Activated T-helper 1 cell treated with anti-CD3 and anti-CD28 coated beads, Interleukin-12 subunit alpha, Interleukin-12 subunit beta, Interleukin-2, Interleukin-4 antibody, amounts not matched to agents 30 ng/mL and 10 ng/mL and 1 ng/mL, durations not matched to agents 14 hours and 24 hours and 36 hours (primary cell): ENCODE data around the gene RNF215. TPM values are rescaled to one million over a fixed set of nuclear protein-coding genes. Genes with fewer than 3 reads are reported as not detected.

Experiments used
- DNase-seq: peaks from one replicate; pipeline ENCODE4 v3.0.0; 2021; ENCODE audit warnings: low spot score
- H3K27ac Mint-ChIP-seq: one replicate; pipeline ENCODE4 v1.8.0; 2021; ENCODE audit warnings: mild to moderate bottlenecking, mixed read lengths
- H3K27me3 Mint-ChIP-seq: one replicate; pipeline ENCODE4 v1.8.0; 2022; ENCODE audit warnings: mild to moderate bottlenecking, moderate library complexity, mixed read lengths; ENCODE audit not compliant: insufficient read depth
- H3K36me3 Mint-ChIP-seq: one replicate; pipeline ENCODE4 v1.8.0; 2021; ENCODE audit warnings: low read depth, mixed read lengths
- H3K4me1 Mint-ChIP-seq: one replicate; pipeline ENCODE4 v1.8.0; 2021; ENCODE audit warnings: low read depth, mixed read lengths
- H3K4me3 Mint-ChIP-seq: one replicate; pipeline ENCODE4 v1.8.0; 2021; ENCODE audit warnings: mild to moderate bottlenecking, moderate library complexity, mixed read lengths
- H3K9me3 Mint-ChIP-seq: one replicate; pipeline ENCODE4 v1.8.0; 2021; ENCODE audit warnings: mixed read lengths
- intact Hi-C: fragments of 100-400 bp; cut with micrococcal nuclease; formaldehyde crosslinking; loops from one replicate; pipeline ENCODE4 v1.15.1; 2024
- total RNA-seq: library from RNA; stranded (reverse); gene quantifications from 2 replicates; pipeline ENCODE4 v1.2.3, GENCODE V29; 2022

The RNF215 gene
- total RNA-seq, 1 donor from 2014 or later, result 10.3 TPM

GRCh38 chr22:30425616-30426387 is 38.6 kb upstream of the RNF215 start, which contains the start of gene MTFP1:
MTFP1 (plus strand) TSS chr22:30425768; CDS start chr22:30425880, 112 bp downstream.
- Mint-ChIP-seq H3K27ac (peak within 1 kb of the TSS; percentile 99), H3K9me3 (no peaks in the 10 kb centered on the region), H3K27me3 (no peaks in the 10 kb centered on the region), H3K4me3 (peak within 1 kb of the TSS; percentile 98), H3K4me1 (peaks cover 57% of the 10 kb centered on the region), H3K36me3 (peaks cover 44% of the 10 kb centered on the region)
- DNase-seq, result peak; percentile 38
- intact Hi-C loops, result loop anchor here (1.0 to 10.0 kb wide), 8 partner anchors 9 to 871 kb away; partner anchors contain the start of genes SEC14L2, SF3A1, TBC1D10A and THOC5

GRCh38 chr22:30425327-30425615 is 38.1 kb upstream of the RNF215 start:
- intact Hi-C loops, result loop anchor here (2.0 to 10.0 kb wide), 2 partner anchors 98 to 870 kb away; partner anchors contain the start of genes TBC1D10A and THOC5
- peak overlapping the region; percentile 89 for H3K27ac Mint-ChIP-seq
- no peaks in the 10 kb centered on the region for H3K9me3 Mint-ChIP-seq
- H3K4me1 Mint-ChIP-seq, result peaks cover 62% of the 10 kb centered on the region
- DNase-seq, result no peak
- H3K4me3 Mint-ChIP-seq, result peak overlapping the region; percentile 98
- no peaks in the 10 kb centered on the region for H3K27me3 Mint-ChIP-seq
- peaks cover 47% of the 10 kb centered on the region for H3K36me3 Mint-ChIP-seq

GRCh38 chr22:30424534-30425326 is 37.5 kb upstream of the RNF215 start:
- H3K27ac Mint-ChIP-seq, result peak overlapping the region; percentile 99
- H3K9me3 Mint-ChIP-seq, result no peaks in the 10 kb centered on the region
- H3K4me3 Mint-ChIP-seq, result peak overlapping the region; percentile 98
- peaks cover 66% of the 10 kb centered on the region for H3K4me1 Mint-ChIP-seq
- H3K36me3 Mint-ChIP-seq, result peaks cover 44% of the 10 kb centered on the region
- no peaks in the 10 kb centered on the region for H3K27me3 Mint-ChIP-seq
- intact Hi-C loops, result loop anchor here (1.0 to 10.0 kb wide), 6 partner anchors 98 to 870 kb away; partner anchors contain the start of genes CASTOR1, TBC1D10A and THOC5
- no peak for DNase-seq

- Mint-ChIP-seq H3K36me3 (peaks cover 43% of the 10 kb centered on the region), H3K4me1 (peaks cover 66% of the 10 kb centered on the region), H3K9me3 (no peaks in the 10 kb centered on the region), H3K27me3 (no peaks in the 10 kb centered on the region), H3K27ac (peak overlapping the region; percentile 99), H3K4me3 (peak overlapping the region; percentile 98)
- DNase-seq, result peak; percentile 98
- intact Hi-C loops, result loop anchor here (1.0 to 10.0 kb wide), 7 partner anchors 97 to 869 kb away; partner anchors contain the start of genes CASTOR1, OSM, TBC1D10A and THOC5
Measured at GRCh38 chr22:30423959-30424533, 36.8 kb upstream of the RNF215 start.

GRCh38 chr22:30423301-30423958 is 36.2 kb upstream of the RNF215 start:
- Mint-ChIP-seq H3K4me3 (peak overlapping the region; percentile 98), H3K27ac (peak overlapping the region; percentile 99), H3K27me3 (no peaks in the 10 kb centered on the region), H3K4me1 (peaks cover 66% of the 10 kb centered on the region), H3K9me3 (no peaks in the 10 kb centered on the region), H3K36me3 (peaks cover 39% of the 10 kb centered on the region)
- intact Hi-C loops, result loop anchor here (1.0 to 10.0 kb wide), 3 partner anchors 157 to 869 kb away; partner anchors contain the start of genes OSM and THOC5
- peak; percentile 44 for DNase-seq

GRCh38 chr22:30422481-30423300 is 35.5 kb upstream of the RNF215 start:
- Mint-ChIP-seq H3K4me3 (peak overlapping the region; percentile 98), H3K36me3 (peaks cover 42% of the 10 kb centered on the region), H3K9me3 (no peaks in the 10 kb centered on the region), H3K4me1 (peaks cover 62% of the 10 kb centered on the region), H3K27me3 (no peaks in the 10 kb centered on the region), H3K27ac (peak overlapping the region; percentile 99)
- no peak for DNase-seq
- intact Hi-C loops, result loop anchor here (1.0 to 10.0 kb wide), 4 partner anchors 8 to 868 kb away; partner anchors contain the start of genes OSM and THOC5

- no peak for DNase-seq
- no peaks in the 10 kb centered on the region for H3K27me3 Mint-ChIP-seq
- H3K4me1 Mint-ChIP-seq, result peaks cover 56% of the 10 kb centered on the region
- peak overlapping the region; percentile 98 for H3K4me3 Mint-ChIP-seq
- intact Hi-C loops, result loop anchor here (1.0 to 10.0 kb wide), 3 partner anchors 8 to 867 kb away; partner anchors contain the start of gene THOC5
- H3K27ac Mint-ChIP-seq, result peak overlapping the region; percentile 99
- peaks cover 44% of the 10 kb centered on the region for H3K36me3 Mint-ChIP-seq
- no peaks in the 10 kb centered on the region for H3K9me3 Mint-ChIP-seq
Measured at GRCh38 chr22:30421695-30422480, 34.7 kb upstream of the RNF215 start.

GRCh38 chr22:30420347-30421125 is 33.3 kb upstream of the RNF215 start:
- DNase-seq, result no peak
- no peaks in the 10 kb centered on the region for H3K27me3 Mint-ChIP-seq
- H3K36me3 Mint-ChIP-seq, result peaks cover 54% of the 10 kb centered on the region
- no peaks in the 10 kb centered on the region for H3K9me3 Mint-ChIP-seq
- H3K27ac Mint-ChIP-seq, result peak overlapping the region; percentile 95
- H3K4me3 Mint-ChIP-seq, result peak overlapping the region; percentile 72
- H3K4me1 Mint-ChIP-seq, result peaks cover 56% of the 10 kb centered on the region
- intact Hi-C loops, result loop anchor here (5.0 to 10.0 kb wide), 2 partner anchors 322 to 866 kb away; partner anchors contain the start of gene THOC5

GRCh38 chr22:30416837-30417236 is 29.6 kb upstream of the RNF215 start:
- no peaks in the 10 kb centered on the region for H3K9me3 Mint-ChIP-seq
- intact Hi-C loops, result no loop called here
- H3K4me3 Mint-ChIP-seq, result no peak overlapping the region
- H3K4me1 Mint-ChIP-seq, result peaks cover 64% of the 10 kb centered on the region
- H3K36me3 Mint-ChIP-seq, result peaks cover 66% of the 10 kb centered on the region
- no peak overlapping the region for H3K27ac Mint-ChIP-seq
- no peaks in the 10 kb centered on the region for H3K27me3 Mint-ChIP-seq
- DNase-seq, result no peak

- Mint-ChIP-seq H3K27me3 (no peaks in the 10 kb centered on the region), H3K27ac (no peak overlapping the region), H3K4me1 (peaks cover 63% of the 10 kb centered on the region), H3K4me3 (no peak overlapping the region), H3K9me3 (no peaks in the 10 kb centered on the region), H3K36me3 (peaks cover 64% of the 10 kb centered on the region)
- DNase-seq, result no peak
- intact Hi-C loops, result no loop called here
Measured at GRCh38 chr22:30416403-30416802, 29.2 kb upstream of the RNF215 start.
